WTC11 (cell line): Measurements from ENCODE around the gene CUTA. TPM values are rescaled to one million over a fixed set of nuclear protein-coding genes. Genes with fewer than 3 reads are reported as not detected.

ENCODE experiments used
- ATAC-seq: fragments of 200-7000 bp; cut with Tn5 transposase; 2 replicates; pipeline ENCODE4 v1.10.0; 2021; ENCODE audit warnings: mild to moderate bottlenecking, moderate library complexity
- CTCF ChIA-PET: fragments of 300-600 bp; sonication (Branson Sonifier 250); formaldehyde crosslinking; loops from one replicate; lab custom pipeline; 2021; ENCODE audit warnings: antibody characterized with exemption; lab: Charles Lee
- POLR2A ChIA-PET: fragments of 350-600 bp; sonication (Branson Sonifier 250); formaldehyde crosslinking; loops from one replicate; lab custom pipeline; 2021; ENCODE audit warnings: antibody characterized with exemption; lab: Charles Lee
- DNase-seq: peaks from one replicate; pipeline ENCODE4 v3.0.0; 2021; ENCODE audit warnings: low spot score
- H3K27ac Mint-ChIP-seq: 2 replicates; pipeline ENCODE4 v1.8.0; 2021; ENCODE audit warnings: mixed read lengths
- H3K27me3 Mint-ChIP-seq: 2 replicates; pipeline ENCODE4 v1.8.0; 2021; ENCODE audit warnings: low read depth, mild to moderate bottlenecking, moderate library complexity, mixed read lengths
- H3K36me3 Mint-ChIP-seq: 2 replicates; pipeline ENCODE4 v1.8.0; 2021; ENCODE audit warnings: mixed read lengths
- H3K4me1 Mint-ChIP-seq: 2 replicates; pipeline ENCODE4 v1.8.0; 2022; ENCODE audit warnings: mixed read lengths
- H3K4me3 Mint-ChIP-seq: 2 replicates; pipeline ENCODE4 v1.8.0; 2021; ENCODE audit warnings: mild to moderate bottlenecking, moderate library complexity, mixed read lengths
- H3K9me3 Mint-ChIP-seq: 2 replicates; pipeline ENCODE4 v1.8.0; 2021; ENCODE audit warnings: mixed read lengths
- ATF3 ChIP-seq: sonication (generic); formaldehyde crosslinking; conservative IDR thresholded peaks from 2 replicates; pipeline ENCODE4 v1.8.1; 2022; ENCODE audit warnings: mild to moderate bottlenecking, missing genetic modification reagents
- CREM ChIP-seq: sonication (generic); formaldehyde crosslinking; IDR thresholded peaks from 2 replicates; pipeline ENCODE4 v1.8.1; 2022; ENCODE audit warnings: mild to moderate bottlenecking, missing genetic modification reagents, moderate library complexity
- CTCF ChIP-seq: fragments of 200-600 bp; IDR thresholded peaks from 2 replicates; pipeline ENCODE4 v1.8.0; 2022; ENCODE audit warnings: antibody characterized with exemption
- E2F5 ChIP-seq: sonication (generic); formaldehyde crosslinking; IDR thresholded peaks from 2 replicates; pipeline ENCODE4 v1.8.1; 2022; ENCODE audit warnings: mild to moderate bottlenecking, moderate library complexity, missing genetic modification reagents
- ESRRA ChIP-seq: sonication (generic); formaldehyde crosslinking; IDR thresholded peaks from 2 replicates; pipeline ENCODE4 v1.8.1; 2022; ENCODE audit warnings: mild to moderate bottlenecking, missing genetic modification reagents, borderline replicate concordance
- FOXJ3 ChIP-seq: sonication (generic); formaldehyde crosslinking; IDR thresholded peaks from 2 replicates; pipeline ENCODE4 v1.9.0; 2021; ENCODE audit warnings: missing genetic modification reagents, mild to moderate bottlenecking, borderline replicate concordance
- FOXK1 ChIP-seq: sonication (generic); formaldehyde crosslinking; IDR thresholded peaks from 2 replicates; pipeline ENCODE4 v1.8.0; 2022; ENCODE audit warnings: mild to moderate bottlenecking, moderate library complexity, missing genetic modification reagents
- FOXP4 ChIP-seq: sonication (generic); formaldehyde crosslinking; IDR thresholded peaks from 2 replicates; pipeline ENCODE4 v1.8.0; 2022; ENCODE audit warnings: mild to moderate bottlenecking, missing genetic modification reagents
- HMGA2 ChIP-seq: fragments of 250-450 bp; sonication (Bioruptor Pico); IDR thresholded peaks from 2 replicates; pipeline ENCODE4 v1.4.0; 2021; ENCODE audit warnings: mild to moderate bottlenecking, moderate library complexity
- JAZF1 ChIP-seq: fragments of 250-450 bp; sonication (Bioruptor Pico); IDR thresholded peaks from 2 replicates; pipeline ENCODE4 v1.9.0; 2021; ENCODE audit warnings: moderate library complexity, mild to moderate bottlenecking, inconsistent platforms
- MAX ChIP-seq: sonication (generic); formaldehyde crosslinking; IDR thresholded peaks from 2 replicates; pipeline ENCODE4 v1.8.0; 2022; ENCODE audit warnings: mild to moderate bottlenecking, missing genetic modification reagents
- NFYB ChIP-seq: sonication (generic); formaldehyde crosslinking; conservative IDR thresholded peaks from 2 replicates; pipeline ENCODE4 v1.8.0; 2022; ENCODE audit warnings: low read depth, missing genetic modification reagents
- RORB ChIP-seq: fragments of 250-450 bp; sonication (Bioruptor Pico); IDR thresholded peaks from 2 replicates; pipeline ENCODE4 v1.9.0; 2021; ENCODE audit warnings: mild to moderate bottlenecking
- SMAD4 ChIP-seq: sonication (generic); formaldehyde crosslinking; IDR thresholded peaks from 2 replicates; pipeline ENCODE4 v1.8.0; 2022; ENCODE audit warnings: mild to moderate bottlenecking, missing genetic modification reagents
- SOX15 ChIP-seq: fragments of 250-450 bp; sonication (Bioruptor Pico); IDR thresholded peaks from 2 replicates; pipeline ENCODE4 v1.9.0; 2021; ENCODE audit warnings: mild to moderate bottlenecking
- SP1 ChIP-seq: sonication (generic); formaldehyde crosslinking; conservative IDR thresholded peaks from 2 replicates; pipeline ENCODE4 v1.8.1; 2022; ENCODE audit warnings: missing genetic modification reagents
- TP53 ChIP-seq: sonication (generic); formaldehyde crosslinking; IDR thresholded peaks from 2 replicates; pipeline ENCODE4 v1.8.1; 2023; ENCODE audit warnings: mild to moderate bottlenecking, missing genetic modification reagents
- USF1 ChIP-seq: sonication (generic); formaldehyde crosslinking; IDR thresholded peaks from 2 replicates; pipeline ENCODE4 v1.8.0; 2022; ENCODE audit warnings: mild to moderate bottlenecking, missing genetic modification reagents
- ZNF219 ChIP-seq: sonication (generic); formaldehyde crosslinking; IDR thresholded peaks from 2 replicates; pipeline ENCODE4 v1.8.0; 2023; ENCODE audit warnings: missing genetic modification reagents, mild to moderate bottlenecking, borderline replicate concordance
- ZNF423 ChIP-seq: fragments of 250-450 bp; sonication (Bioruptor Pico); IDR thresholded peaks from 2 replicates; pipeline ENCODE4 v2.1.2; 2022; ENCODE audit warnings: mild to moderate bottlenecking, moderate library complexity
- ZNF425 ChIP-seq: fragments of 250-450 bp; sonication (Bioruptor Pico); conservative IDR thresholded peaks from 2 replicates; pipeline ENCODE4 v1.9.0; 2021; ENCODE audit warnings: mild to moderate bottlenecking
- ZNF671 ChIP-seq: fragments of 250-450 bp; sonication (Bioruptor Pico); IDR thresholded peaks from 2 replicates; pipeline ENCODE4 v1.8.0; 2021; ENCODE audit warnings: mild to moderate bottlenecking
- total RNA-seq: library from RNA; stranded (reverse); gene quantifications from 3 replicates; pipeline ENCODE4 v1.2.3, GENCODE V29; 2021

CUTA gene
- total RNA-seq, 1 experiment from 2014 or later = 247 TPM

- H3K4me1 Mint-ChIP-seq = peaks cover 73% of the 10 kb centered on the region
- ATAC-seq (no peak), DNase-seq (peak; percentile 36)
- H3K4me3 Mint-ChIP-seq = peak overlapping the region; percentile 85
- CTCF ChIA-PET = no interaction called here
- POLR2A ChIA-PET = no interaction called here
- no peaks in the 10 kb centered on the region; the same call in 1 of the 2 replicates for H3K27me3 Mint-ChIP-seq
- peaks cover 13% of the 10 kb centered on the region for H3K36me3 Mint-ChIP-seq
- TF ChIP-seq SOX15 (CRISPR knock-in tag) = no peak
- no peak for TF ChIP-seq ZNF423 (CRISPR knock-in tag)
- TF ChIP-seq NFYB (CRISPR knock-in tag) = no peak
- no peak for TF ChIP-seq SMAD4 (CRISPR knock-in tag)
- 0 out of 2 replicates have a peak, but pooled peaks have one; percentile 4 for TF ChIP-seq MAX
- TF ChIP-seq E2F5 (CRISPR knock-in tag) = no peak
- TF ChIP-seq CTCF = no peak
- TF ChIP-seq CREM (CRISPR knock-in tag) = no peak
- 0 out of 2 replicates have a peak, but pooled peaks have one; percentile 28 for TF ChIP-seq SP1 (CRISPR knock-in tag)
- no peak for TF ChIP-seq HMGA2 (CRISPR knock-in tag)
- TF ChIP-seq USF1 (CRISPR knock-in tag) = no peak
- peak overlapping the region; percentile 33; the same call in 1 of the 2 replicates for H3K27ac Mint-ChIP-seq
- no peaks in the 10 kb centered on the region for H3K9me3 Mint-ChIP-seq
These were observed 9.8 kb upstream of the CUTA start for GRCh38 chr6:33427585-33428223.

GRCh38 chr6:33426590-33427511 is 8.9 kb upstream of the CUTA start:
- CTCF ChIA-PET = interaction anchor here (0.6 to 2.7 kb wide), 20 partner anchors 9 to 428 kb away, joined by 3 to 21 read pairs (median 4); partner anchors contain the start of genes B3GALT4, BAK1, CUTA and KIFC1
- POLR2A ChIA-PET = interaction anchor here (0.7 to 1.3 kb wide), 3 partner anchors 9 to 109 kb away, joined by 3 to 6 read pairs (median 4); partner anchors contain the start of genes CUTA and ZBTB22
- no peak for ATAC-seq
- H3K27me3 Mint-ChIP-seq = no peaks in the 10 kb centered on the region; the same call in 1 of the 2 replicates
- no peak for DNase-seq
- H3K4me3 Mint-ChIP-seq = peak overlapping the region; percentile 85
- H3K4me1 Mint-ChIP-seq = peaks cover 69% of the 10 kb centered on the region
- H3K36me3 Mint-ChIP-seq = peaks cover 13% of the 10 kb centered on the region
- peak overlapping the region; percentile 33; the same call in 1 of the 2 replicates for H3K27ac Mint-ChIP-seq
- H3K9me3 Mint-ChIP-seq = no peaks in the 10 kb centered on the region
- no peak for TF ChIP-seq RORB
- TF ChIP-seq SOX15 (CRISPR knock-in tag) = no peak
- TF ChIP-seq NFYB (CRISPR knock-in tag) = no peak
- TF ChIP-seq JAZF1 (CRISPR knock-in tag) = no peak
- TF ChIP-seq CTCF = no peak
- TF ChIP-seq ZNF671 (CRISPR knock-in tag) = no peak
- no peak for TF ChIP-seq FOXP4 (CRISPR knock-in tag)
- TF ChIP-seq ZNF219 (CRISPR knock-in tag) = no peak
- TF ChIP-seq FOXJ3 (CRISPR knock-in tag) = no peak
- TF ChIP-seq ESRRA = no peak
- no peak for TF ChIP-seq ATF3 (CRISPR knock-in tag)
- no peak for TF ChIP-seq TP53 (CRISPR knock-in tag)
- no peak for TF ChIP-seq CREM (CRISPR knock-in tag)
- TF ChIP-seq FOXK1 = no peak
- no peak for TF ChIP-seq ZNF425 (CRISPR knock-in tag)
